ENCODE results near the gene GRIPAP1.

- TF ChIP-seq POLR2A (IDR thresholded peaks at IDR 0.05), result no peak
- TF ChIP-seq CTCF (IDR thresholded peaks at IDR 0.05), result no peak
- TF ChIP-seq POLR2AphosphoS5 (IDR thresholded peaks at IDR 0.05), result no peak
- no peak for TF ChIP-seq EP300 (IDR thresholded peaks at IDR 0.05)
Observed at GRCh38 chrX:48966796-48967579, 35.1 kb downstream of the GRIPAP1 start.
